GM19238 (cell line): Measurements from ENCODE around the gene INPP5K.
"Not testable (repeated sequence)": the region's sequence is repeated elsewhere in the genome, so short reads cannot be mapped to it uniquely, and the experiment has no call there.

Experiments
- DNase-seq: peaks from one replicate; pipeline ENCODE4 v3.0.0; 2011; ENCODE audit warnings: low spot score; ENCODE audit not compliant: insufficient read length

Gene INPP5K

GRCh38 chr17:1516388-1517161 is at the start of gene INPP5K:
Gene INPP5K (minus strand): TSS chr17:1516612. CDS start chr17:1516499, 113 bp downstream.
- peak; percentile 98 for DNase-seq

DNA sequence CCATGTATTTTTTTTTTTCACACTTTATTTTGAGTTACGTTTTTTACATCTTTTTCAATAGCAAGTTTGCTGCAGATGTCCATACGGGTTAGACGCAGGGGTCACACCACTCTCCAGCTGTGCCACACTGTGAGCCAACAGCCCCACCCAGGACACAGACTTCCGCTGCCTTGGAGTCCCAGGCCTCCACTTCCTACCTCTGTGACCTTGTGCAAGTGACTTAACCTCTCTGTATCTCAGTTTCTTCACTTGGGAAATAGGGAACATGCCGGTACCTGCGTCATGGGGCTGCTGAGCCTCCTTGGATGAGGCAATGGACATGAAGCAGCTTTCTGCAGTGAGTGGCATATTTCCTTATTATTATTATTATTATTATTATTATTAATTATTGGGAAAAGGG is 49.5 kb upstream of the INPP5K start:
- no peak for DNase-seq

- DNase-seq, result no peak
Observed at GRCh38 chr17:1563786-1564613, 47.6 kb upstream of the INPP5K start.

DNA sequence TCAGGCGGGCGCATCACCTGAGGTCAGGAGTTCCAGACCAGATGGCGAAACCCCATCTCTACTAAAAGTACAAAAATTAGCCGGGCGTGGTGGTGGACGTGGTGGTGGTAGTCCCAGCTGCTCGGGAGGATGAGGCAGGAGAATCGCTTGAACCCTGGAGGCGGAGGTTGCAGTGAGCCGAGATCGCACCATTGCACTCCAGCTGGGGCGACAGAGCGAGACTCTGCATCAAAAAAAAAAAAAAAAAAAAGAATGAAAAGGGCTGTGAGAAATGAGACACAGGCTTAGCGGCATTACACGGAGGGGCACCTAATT is 47.0 kb upstream of the INPP5K start:
- DNase-seq, result not testable (repeated sequence)

- DNase-seq, result peak; percentile 47
Observed at GRCh38 chr17:1562176-1562643, 45.8 kb upstream of the INPP5K start.

DNA sequence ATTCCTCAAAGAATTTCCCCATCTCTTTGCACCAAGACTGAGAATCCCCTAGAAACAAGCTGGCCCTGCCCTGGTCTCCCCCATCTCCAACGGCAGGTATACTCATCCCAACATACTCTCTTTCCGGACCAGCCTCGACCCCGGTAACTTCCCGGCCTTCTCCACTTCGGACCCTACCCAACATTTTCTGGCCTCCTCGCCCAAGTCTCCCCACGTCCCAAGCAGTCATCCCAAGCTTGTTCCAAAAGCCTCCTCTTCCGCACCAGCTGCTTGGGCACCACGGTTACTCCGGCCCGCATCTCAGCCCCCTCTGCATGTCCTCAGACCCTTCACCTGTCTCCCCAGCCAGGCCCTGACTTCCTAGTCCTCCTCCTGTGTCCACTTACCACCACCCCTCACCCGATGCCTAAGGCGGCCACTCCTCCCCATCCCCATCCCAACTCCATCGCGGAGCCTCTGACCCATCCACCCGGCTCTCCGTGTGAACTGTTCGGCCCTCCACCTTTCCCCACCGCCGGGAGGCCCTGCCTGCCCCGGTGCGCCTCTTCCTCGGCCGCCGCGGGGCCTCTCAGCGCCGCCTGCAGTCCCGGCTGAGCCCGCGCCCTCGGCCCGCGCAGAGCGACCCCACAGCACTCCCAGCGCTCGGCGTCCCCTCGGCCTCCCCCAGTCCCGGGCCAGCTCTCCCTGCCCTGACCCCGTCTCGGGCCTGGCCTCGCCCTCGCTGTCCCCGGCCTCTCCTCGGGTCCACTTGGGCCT is 45.2 kb upstream of the INPP5K start:
- peak; percentile 56 for DNase-seq

- no peak for DNase-seq
Observed at GRCh38 chr17:1560858-1561355, 44.5 kb upstream of the INPP5K start.

DNA sequence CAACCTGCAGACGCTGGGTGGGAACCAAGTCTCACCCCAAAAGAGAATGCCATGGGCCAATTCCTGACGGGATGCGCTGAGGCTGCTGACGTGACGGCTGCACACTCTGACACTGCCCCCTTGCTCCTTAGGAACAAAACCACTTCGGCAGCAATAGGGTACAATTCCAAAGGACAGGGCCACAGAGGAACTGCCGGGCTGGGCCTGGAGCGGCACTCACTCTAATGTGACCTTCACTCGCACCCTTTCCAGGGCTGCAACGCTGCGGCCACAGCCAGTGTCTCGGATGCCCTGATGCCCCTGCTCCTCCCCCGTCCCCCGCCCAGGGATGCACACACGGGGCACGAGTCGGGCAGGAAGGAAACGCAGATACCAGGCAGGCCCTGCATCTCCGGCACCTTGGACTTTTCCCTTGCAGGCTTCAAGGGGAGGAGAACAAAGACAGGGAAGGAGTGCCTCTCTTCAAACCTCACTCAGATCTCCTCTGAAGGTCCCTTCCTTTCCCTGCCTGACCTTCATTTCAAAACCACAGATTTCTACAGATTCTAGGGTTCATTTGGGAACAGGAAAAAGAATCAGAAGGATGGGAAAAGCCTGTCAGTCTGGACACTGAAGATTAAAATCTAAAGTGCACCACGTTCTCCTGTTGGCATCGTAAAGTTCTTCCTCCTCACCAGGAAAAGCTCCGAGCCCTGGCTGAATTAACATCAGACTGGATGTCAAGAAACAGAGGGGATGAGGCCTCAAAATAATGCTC is 43.9 kb upstream of the INPP5K start:
- no peak for DNase-seq

GRCh38 chr17:1559047-1560043 is 42.9 kb upstream of the INPP5K start:
- DNase-seq, result no peak

GRCh38 chr17:1558401-1558800 is 42.0 kb upstream of the INPP5K start:
- DNase-seq, result no peak

GRCh38 chr17:1557355-1558095 is 41.1 kb upstream of the INPP5K start:
- no peak for DNase-seq

DNA sequence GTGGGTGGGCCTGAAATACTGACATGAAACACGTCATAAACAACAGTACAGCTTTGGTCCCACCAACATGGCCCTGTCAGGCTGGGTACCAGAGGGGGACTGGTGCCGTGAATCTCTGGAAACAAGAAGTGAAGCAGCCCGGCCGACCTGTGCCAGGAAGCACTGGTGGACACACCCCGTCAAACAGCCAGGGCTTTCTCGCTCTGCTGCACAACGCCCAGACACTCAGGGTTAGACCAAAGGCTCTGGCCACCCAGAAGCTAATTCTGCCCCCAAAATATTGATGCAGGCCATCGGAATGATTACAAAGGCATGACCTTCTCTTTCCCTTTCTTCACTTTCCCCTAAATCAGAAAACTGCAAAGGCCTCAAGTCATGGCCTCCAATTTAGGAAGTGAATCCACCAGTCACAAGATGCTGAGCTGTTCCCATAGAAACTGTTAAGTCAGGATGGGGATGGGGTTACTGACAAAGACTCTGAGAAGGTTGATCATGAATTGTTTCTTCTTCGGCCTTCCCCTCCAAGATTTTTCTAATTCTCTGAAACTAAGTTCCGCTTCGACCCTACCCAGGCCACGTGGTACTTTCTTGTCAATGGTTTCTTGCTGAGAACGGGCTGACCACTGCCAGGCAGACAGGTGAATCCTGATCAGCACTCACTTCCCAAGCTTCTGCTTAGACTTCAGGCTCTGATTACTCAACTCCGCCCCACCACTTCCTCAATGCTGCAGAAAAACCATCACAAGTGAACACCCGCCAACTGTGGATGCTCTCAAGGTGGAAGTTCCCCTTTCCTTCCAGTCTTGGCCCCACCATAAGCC is 39.4 kb upstream of the INPP5K start:
- DNase-seq, result peak; percentile 51

DNA sequence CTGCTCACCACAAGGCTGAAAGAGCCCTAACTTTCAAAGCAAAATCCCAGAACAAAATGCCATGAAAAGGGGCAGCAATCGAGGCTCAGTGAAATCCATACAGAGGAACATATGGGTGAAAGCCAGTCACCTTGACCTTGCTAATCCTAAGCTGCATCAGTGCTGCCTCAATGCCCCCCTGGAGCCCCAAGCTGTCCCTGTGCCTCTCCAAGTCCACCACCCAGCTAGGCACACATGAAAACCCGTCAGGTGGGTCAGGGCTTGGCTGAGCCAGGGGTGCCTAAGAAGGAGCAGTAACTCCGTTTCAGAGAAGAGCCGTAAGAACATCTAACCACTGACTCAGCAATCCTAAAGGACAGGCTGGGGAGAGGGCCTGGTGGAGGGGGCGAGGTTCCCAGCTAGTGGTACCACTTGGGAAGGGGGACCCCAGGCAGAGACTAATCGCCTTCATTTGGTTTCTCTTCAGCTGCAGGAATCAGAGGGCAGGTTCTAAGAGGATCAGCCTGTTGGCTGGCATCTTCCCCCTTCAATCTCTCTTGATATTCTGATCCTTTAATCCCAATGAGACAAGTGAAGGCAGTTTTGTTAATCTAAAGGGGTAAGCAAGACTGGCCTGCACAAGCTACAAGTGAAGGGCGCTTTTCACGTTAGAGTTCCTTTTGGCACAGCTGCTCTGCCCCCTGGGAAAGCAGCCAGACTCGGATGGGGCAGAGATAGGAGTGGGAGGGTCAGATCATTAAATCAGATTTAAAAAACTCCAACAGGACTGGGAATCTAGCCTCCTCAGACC is 38.5 kb upstream of the INPP5K start:
- no peak for DNase-seq

GRCh38 chr17:1553354-1554266 is 37.2 kb upstream of the INPP5K start:
- DNase-seq, result no peak

GRCh38 chr17:1552932-1553331 is 36.5 kb upstream of the INPP5K start:
- no peak for DNase-seq

- DNase-seq, result no peak
Observed at GRCh38 chr17:1551741-1552140, 35.3 kb upstream of the INPP5K start.
